GM21360 (cell line): ENCODE measurements around the gene CFAP99.

Experiments
- ATAC-seq: cut with Tn5 transposase; IDR thresholded peaks from one replicate; pipeline ENCODE4 v1.9.1; 2021; ENCODE audit warnings: mild to moderate bottlenecking, moderate library complexity; ENCODE audit not compliant: unreplicated experiment

CFAP99 gene

GRCh38 chr4:2390146-2390545 lies 28.6 kb upstream of the CFAP99 start:
- no peak for ATAC-seq

- no peak for ATAC-seq
Observed at GRCh38 chr4:2390784-2391421, 27.9 kb upstream of the CFAP99 start.

- no peak for ATAC-seq
Observed at GRCh38 chr4:2393353-2394270, 25.1 kb upstream of the CFAP99 start.

- ATAC-seq, result no peak
Observed at GRCh38 chr4:2394528-2394927, 24.2 kb upstream of the CFAP99 start.

DNA sequence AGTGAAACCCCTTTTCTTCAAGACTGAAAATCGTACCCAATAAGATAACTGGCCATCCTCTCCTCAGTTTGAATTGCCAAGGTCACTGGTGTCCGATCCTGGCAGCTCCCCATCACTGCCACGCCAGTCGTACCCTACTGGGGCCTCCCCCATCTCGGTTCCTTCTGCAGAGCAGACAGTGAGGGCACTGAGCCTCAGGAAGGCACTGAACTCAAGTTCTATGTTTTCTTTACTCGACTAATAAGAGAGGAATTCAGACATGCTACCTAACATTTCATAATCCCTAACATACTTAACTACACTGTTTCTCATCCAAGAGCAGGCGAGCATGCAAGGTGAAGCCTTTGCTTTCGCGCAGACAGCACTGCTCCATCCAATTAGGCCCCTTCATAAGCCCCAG lies 23.7 kb upstream of the CFAP99 start:
- no peak for ATAC-seq

- no peak for ATAC-seq
Observed at GRCh38 chr4:2395584-2395983, 23.2 kb upstream of the CFAP99 start.

- no peak for ATAC-seq
Observed at GRCh38 chr4:2396781-2397368, 21.9 kb upstream of the CFAP99 start.

- ATAC-seq, result no peak
Observed at GRCh38 chr4:2397596-2398379, 21.0 kb upstream of the CFAP99 start.

GRCh38 chr4:2399216-2399615 lies 19.5 kb upstream of the CFAP99 start:
- no peak for ATAC-seq

- ATAC-seq, result no peak
Observed at GRCh38 chr4:2399631-2400190, 19.0 kb upstream of the CFAP99 start.

GRCh38 chr4:2400841-2401609 lies 17.7 kb upstream of the CFAP99 start:
- ATAC-seq, result no peak

GRCh38 chr4:2401610-2401983 lies 17.2 kb upstream of the CFAP99 start:
- ATAC-seq, result no peak

DNA sequence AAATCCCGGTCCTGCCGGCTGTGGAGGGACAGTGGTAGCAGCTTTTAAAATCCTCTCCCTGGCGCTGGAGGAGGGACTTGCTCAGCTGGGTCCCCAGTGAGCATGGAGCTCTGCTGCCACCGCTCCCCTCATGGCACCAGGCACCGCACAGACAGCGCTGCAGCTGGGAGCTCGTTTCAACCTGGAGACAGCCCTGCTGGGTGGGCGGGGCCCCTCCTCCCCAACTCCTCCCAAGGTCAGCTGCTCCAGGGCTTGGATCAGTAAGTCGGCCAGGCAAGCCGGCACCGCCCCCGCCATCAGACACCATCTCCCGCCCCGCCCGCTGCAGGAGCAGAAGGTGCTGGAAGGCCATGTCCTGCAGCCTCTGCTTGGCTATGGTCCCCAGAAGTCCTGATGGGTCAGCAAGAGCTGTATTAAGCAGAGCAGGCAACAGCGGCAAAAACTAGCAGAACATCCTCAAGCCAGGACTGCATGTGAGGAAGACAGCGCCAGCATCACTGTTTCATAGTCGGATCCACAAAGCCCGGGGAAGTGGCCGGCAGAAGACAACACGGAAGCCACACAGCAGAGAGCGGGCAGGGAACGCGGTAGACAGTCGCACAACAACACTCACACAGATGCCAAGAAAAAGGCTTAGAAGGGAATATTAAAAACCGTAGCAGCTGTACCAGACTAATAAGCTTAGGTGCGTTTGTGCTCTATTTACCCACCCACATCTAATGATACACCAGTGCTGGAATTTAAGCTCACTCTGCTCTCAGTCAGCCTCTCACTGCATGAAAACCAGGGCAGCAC lies 16.5 kb upstream of the CFAP99 start:
- ATAC-seq, result no peak

- no peak for ATAC-seq
Observed at GRCh38 chr4:2402941-2403340, 15.8 kb upstream of the CFAP99 start.

DNA sequence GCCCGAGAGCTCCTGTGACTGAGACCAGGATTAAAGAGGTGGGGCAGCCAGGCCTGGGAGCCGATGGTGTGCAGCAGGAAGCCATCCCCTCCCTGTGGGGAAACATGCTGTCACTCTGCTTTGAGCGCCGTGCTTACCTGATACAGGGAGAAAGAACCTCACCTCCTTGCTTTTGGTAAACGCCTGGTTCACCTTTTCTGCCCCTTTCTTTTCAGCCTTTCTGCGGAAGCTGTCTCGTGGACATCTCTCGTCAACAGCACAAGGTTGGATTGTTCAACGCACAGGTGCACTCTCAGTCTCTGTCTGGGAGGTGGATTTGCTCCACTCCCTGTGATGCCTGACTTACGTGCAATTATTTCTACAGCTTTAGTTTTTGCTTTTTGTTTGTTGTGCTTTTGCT lies 12.3 kb upstream of the CFAP99 start:
- no peak for ATAC-seq

DNA sequence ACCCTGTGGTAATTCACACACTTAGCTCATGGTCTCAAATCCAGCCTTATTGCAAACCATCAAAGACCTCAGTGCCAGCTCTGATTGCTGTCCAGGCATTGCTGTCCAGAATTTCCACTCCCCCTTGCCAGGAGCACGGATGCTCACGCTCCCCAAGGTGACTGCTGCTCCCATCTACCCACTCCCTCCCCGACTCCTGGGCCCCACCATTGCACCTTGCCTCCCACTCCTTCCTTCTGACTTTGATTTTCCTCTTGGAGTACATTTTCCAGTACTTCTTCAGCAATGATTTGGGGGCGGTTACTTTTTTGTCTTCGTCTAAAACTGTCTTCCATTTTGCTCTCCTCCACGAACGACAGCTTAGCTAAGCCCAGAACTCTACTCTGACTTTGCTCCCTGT lies 11.8 kb upstream of the CFAP99 start:
- ATAC-seq, result no peak

- no peak for ATAC-seq
Observed at GRCh38 chr4:2407991-2408342, 10.8 kb upstream of the CFAP99 start.

DNA sequence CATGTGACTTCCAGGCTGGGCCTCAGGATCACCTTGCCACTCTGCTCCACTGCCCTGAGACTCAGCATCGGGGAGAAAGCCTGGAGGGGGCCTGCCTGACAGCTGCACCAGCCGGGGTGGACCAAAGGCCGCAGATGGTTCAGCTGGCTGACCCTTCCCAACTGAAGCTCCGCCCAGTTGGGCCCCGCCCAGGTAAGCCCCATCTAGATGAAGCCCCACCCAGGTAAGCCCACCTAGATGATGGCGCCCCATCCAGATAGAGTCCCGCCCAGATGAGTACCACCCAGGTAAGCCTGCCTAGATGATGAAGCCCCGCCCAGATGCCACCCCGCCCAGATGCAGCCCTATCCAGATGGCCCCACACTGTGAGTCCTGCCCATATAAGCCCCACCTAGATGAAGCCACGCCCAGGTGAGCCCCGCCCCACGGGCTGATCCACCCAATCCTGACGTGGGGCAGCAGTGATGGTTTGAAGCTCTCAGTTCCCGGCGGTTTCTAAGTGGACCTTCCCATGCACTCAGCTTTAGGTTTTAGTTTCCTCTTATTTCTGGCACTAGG lies 10.3 kb upstream of the CFAP99 start:
- no peak for ATAC-seq

DNA sequence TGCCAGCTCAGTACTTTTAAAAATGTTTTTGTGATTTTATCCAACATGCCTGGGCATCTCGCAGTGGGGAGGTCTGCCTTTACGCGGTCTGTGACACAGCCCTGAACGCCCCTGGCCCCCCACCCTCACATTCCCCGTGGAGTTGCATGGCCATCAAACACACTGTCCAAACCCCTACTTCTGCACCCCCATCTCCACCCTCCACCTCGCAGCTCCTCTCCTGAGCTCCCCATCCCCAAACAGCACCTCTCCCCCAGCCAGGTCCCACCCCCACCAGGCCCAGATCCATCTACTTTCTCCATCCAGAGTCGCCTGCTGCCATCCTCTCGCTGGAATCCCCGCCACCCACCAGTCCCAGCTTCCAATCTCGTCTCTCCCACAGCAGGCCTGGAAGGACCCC lies 9.8 kb upstream of the CFAP99 start:
- no peak for ATAC-seq
